HT1080 (cell line): ENCODE data around the gene CLDN24. TPM values are rescaled to one million over a fixed set of nuclear protein-coding genes. Genes with fewer than 3 reads are reported as not detected.

Experiments
- DNase-seq: peaks from one replicate; pipeline ENCODE4 v3.0.0-alpha.2; 2015; ENCODE audit warnings: low read depth
- polyA plus RNA-seq, 2 experiments: library from polyadenylated mRNA; depleted of rRNA; stranded (reverse); fragments of >200 nt; gene quantifications; 2 replicates each; pipeline ENCODE4 v1.2.3, GENCODE V29; 2015
- total RNA-seq: library from RNA; depleted of rRNA; stranded (reverse); fragments of >200 nt; shearing (Covaris generic); gene quantifications from 2 replicates; pipeline ENCODE4 v1.2.3, GENCODE V29; 2014; rRNA removed

Gene CLDN24
- total RNA-seq, result not detected in 2 replicates
- polyA plus RNA-seq (2015; cell fraction: cytosol; rRNA removed), result not detected in 2 replicates
- polyA plus RNA-seq (2015; cell fraction: nucleus; rRNA removed), result not detected in 2 replicates

GRCh38 chr4:183322326-183322725, at the start of gene CLDN24:
Gene CLDN24, minus strand, starts transcription at chr4:183322426. Its CDS starts 0 bp downstream, at chr4:183322426.
- no peak for DNase-seq

- no peak for DNase-seq
These were observed 48.6 kb upstream of the CLDN24 start for GRCh38 chr4:183370786-183371185.

GRCh38 chr4:183369073-183369472, 46.8 kb upstream of the CLDN24 start:
- no peak for DNase-seq

- no peak for DNase-seq
These were observed 44.1 kb upstream of the CLDN24 start for GRCh38 chr4:183366206-183366835.

GRCh38 chr4:183364025-183364424, 41.8 kb upstream of the CLDN24 start:
- no peak for DNase-seq

GRCh38 chr4:183362916-183363542, 40.8 kb upstream of the CLDN24 start:
- no peak for DNase-seq

- no peak for DNase-seq
These were observed 39.8 kb upstream of the CLDN24 start for GRCh38 chr4:183362036-183362435.

- DNase-seq, result peak; percentile 46
These were observed 38.1 kb upstream of the CLDN24 start for GRCh38 chr4:183360161-183360919.

- no peak for DNase-seq
These were observed 36.1 kb upstream of the CLDN24 start for GRCh38 chr4:183358215-183358755.

GRCh38 chr4:183356931-183357675, 34.9 kb upstream of the CLDN24 start:
- DNase-seq, result no peak

GRCh38 chr4:183356173-183356830, 34.1 kb upstream of the CLDN24 start:
- DNase-seq, result no peak

GRCh38 chr4:183355405-183355804, 33.2 kb upstream of the CLDN24 start:
- DNase-seq, result peak; percentile 78

GRCh38 chr4:183354219-183354618, 32.0 kb upstream of the CLDN24 start:
- DNase-seq, result no peak

GRCh38 chr4:183353557-183353956, 31.3 kb upstream of the CLDN24 start:
- DNase-seq, result no peak

- DNase-seq, result no peak
These were observed 30.3 kb upstream of the CLDN24 start for GRCh38 chr4:183352546-183352945.

GRCh38 chr4:183350317-183351071, 28.3 kb upstream of the CLDN24 start:
- DNase-seq, result no peak

GRCh38 chr4:183349673-183350072, 27.4 kb upstream of the CLDN24 start:
- no peak for DNase-seq

GRCh38 chr4:183348706-183349659, 26.8 kb upstream of the CLDN24 start:
- DNase-seq, result peak; percentile 89

- no peak for DNase-seq
These were observed 25.9 kb upstream of the CLDN24 start for GRCh38 chr4:183348136-183348535.
